ENCODE measurements around the gene SLC26A2.

DNA sequence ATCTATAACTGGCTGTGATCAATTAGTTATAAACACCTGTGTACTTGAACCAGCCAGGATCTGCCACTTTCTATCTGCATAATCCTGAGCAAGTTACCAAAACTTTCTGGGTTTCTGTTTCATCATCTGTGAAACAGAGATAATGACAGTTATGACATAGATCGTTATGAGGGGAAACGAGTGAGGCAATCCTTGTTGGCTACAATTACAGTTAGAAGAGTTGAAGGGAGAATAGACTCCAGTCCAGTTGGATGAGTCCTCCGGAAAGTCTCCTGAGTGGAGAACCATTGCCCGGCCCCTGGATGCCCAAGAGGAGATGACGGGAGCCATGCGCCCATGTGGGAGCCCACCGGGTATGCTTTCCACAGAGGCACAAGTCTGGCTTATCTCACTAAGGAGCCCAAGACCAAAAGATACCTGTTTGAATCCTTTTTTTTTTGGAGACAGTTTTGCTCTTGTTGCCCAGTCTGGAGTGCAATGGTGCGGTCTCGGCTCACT lies 20.4 kb upstream of the SLC26A2 start:
- TF ChIP-seq, protein P1, sequence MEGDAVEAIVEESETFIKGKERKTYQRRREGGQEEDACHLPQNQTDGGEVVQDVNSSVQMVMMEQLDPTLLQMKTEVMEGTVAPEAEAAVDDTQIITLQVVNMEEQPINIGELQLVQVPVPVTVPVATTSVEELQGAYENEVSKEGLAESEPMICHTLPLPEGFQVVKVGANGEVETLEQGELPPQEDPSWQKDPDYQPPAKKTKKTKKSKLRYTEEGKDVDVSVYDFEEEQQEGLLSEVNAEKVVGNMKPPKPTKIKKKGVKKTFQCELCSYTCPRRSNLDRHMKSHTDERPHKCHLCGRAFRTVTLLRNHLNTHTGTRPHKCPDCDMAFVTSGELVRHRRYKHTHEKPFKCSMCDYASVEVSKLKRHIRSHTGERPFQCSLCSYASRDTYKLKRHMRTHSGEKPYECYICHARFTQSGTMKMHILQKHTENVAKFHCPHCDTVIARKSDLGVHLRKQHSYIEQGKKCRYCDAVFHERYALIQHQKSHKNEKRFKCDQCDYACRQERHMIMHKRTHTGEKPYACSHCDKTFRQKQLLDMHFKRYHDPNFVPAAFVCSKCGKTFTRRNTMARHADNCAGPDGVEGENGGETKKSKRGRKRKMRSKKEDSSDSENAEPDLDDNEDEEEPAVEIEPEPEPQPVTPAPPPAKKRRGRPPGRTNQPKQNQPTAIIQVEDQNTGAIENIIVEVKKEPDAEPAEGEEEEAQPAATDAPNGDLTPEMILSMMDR (IDR thresholded peaks at IDR 0.05), result no peak
- TF ChIP-seq POLR2A (IDR thresholded peaks at IDR 0.05), result no peak
